SK-N-MC (cell line): ENCODE results near the gene GRM5.
A peak's percentile ranks its signal among the peaks of the same experiment; 100 is the strongest.
"Not testable (repeated sequence)": the region's sequence is repeated elsewhere in the genome, so short reads cannot be mapped to it uniquely, and the experiment has no call there.

Experiments used
- DNase-seq: peaks from one replicate; pipeline ENCODE4 v3.0.0-alpha.2; 2011; ENCODE audit warnings: low read depth, low spot score
- H3K27ac ChIP-seq: fragments of 200-600 bp; sonication (generic); 2 replicates; pipeline ENCODE4 v1.5.1; 2016; ENCODE audit warnings: mixed run types
- H3K36me3 ChIP-seq: fragments of 200-600 bp; sonication (generic); 2 replicates; pipeline ENCODE4 v1.6.1; 2017; ENCODE audit warnings: antibody characterized with exemption, low read length, mixed read lengths; ENCODE audit not compliant: insufficient read depth
- H3K4me3 ChIP-seq: fragments of 200-600 bp; sonication (generic); 2 replicates; pipeline ENCODE4 v1.5.1; 2016
- H3K9ac ChIP-seq: fragments of 200-600 bp; sonication (generic); 2 replicates; pipeline ENCODE4 v1.8.0; 2017; ENCODE audit warnings: mixed run types, mixed read lengths; ENCODE audit not compliant: insufficient read length
- H3K9me3 ChIP-seq: fragments of 200-600 bp; sonication (generic); 2 replicates; pipeline ENCODE4 v1.6.1; 2017; ENCODE audit warnings: low read depth, mild to moderate bottlenecking, antibody characterized with exemption, low read length, moderate library complexity, mixed read lengths
- EZH2 ChIP-seq: fragments of 200-600 bp; sonication (generic); IDR thresholded peaks from one replicate; pipeline ENCODE4 v1.6.1; 2017; ENCODE audit warnings: antibody characterized with exemption
- FOXP2 ChIP-seq: optimal IDR thresholded peaks from 2 replicates; pipeline ENCODE3; 2011; ENCODE audit warnings: mild to moderate bottlenecking, moderate library complexity; ENCODE audit not compliant: insufficient read depth; ENCODE audit errors: extremely low read length, control extremely low read depth
- POLR2AphosphoS5 ChIP-seq: IDR thresholded peaks from 2 replicates; pipeline ENCODE4 v1.6.1; 2012; ENCODE audit warnings: mild to moderate bottlenecking, low read depth, low read length, borderline replicate concordance

Gene GRM5

GRCh38 chr11:89052220-89052619, 13.6 kb downstream of the GRM5 start:
- TF ChIP-seq FOXP2 (no peak), EZH2 (no peak), POLR2AphosphoS5 (no peak)
- Histone ChIP-seq H3K9ac (no peak overlapping the region), H3K4me3 (no peak overlapping the region), H3K36me3 (no peaks in the 10 kb centered on the region), H3K9me3 (no peaks in the 10 kb centered on the region), H3K27ac (no peak overlapping the region)
- DNase-seq = no peak

GRCh38 chr11:89047159-89047558, 18.6 kb downstream of the GRM5 start:
- H3K36me3 ChIP-seq, H3K9me3 ChIP-seq, H3K27ac ChIP-seq, H3K9ac ChIP-seq, H3K4me3 ChIP-seq, DNase-seq: not testable (repeated sequence)

- not testable (repeated sequence) for H3K27ac ChIP-seq, H3K9me3 ChIP-seq, H3K36me3 ChIP-seq, H3K4me3 ChIP-seq, H3K9ac ChIP-seq, DNase-seq
These were observed 21.8 kb downstream of the GRM5 start for GRCh38 chr11:89043861-89044588.

GRCh38 chr11:89029671-89030070, 36.1 kb downstream of the GRM5 start:
- H3K4me3 ChIP-seq, H3K27ac ChIP-seq, H3K9ac ChIP-seq, DNase-seq, H3K36me3 ChIP-seq, H3K9me3 ChIP-seq: not testable (repeated sequence)

GRCh38 chr11:89021339-89021738, 44.4 kb downstream of the GRM5 start:
- no peak overlapping the region for H3K4me3 ChIP-seq
- H3K9ac ChIP-seq = no peak overlapping the region
- H3K27ac ChIP-seq = no peak overlapping the region
- DNase-seq = no peak
- H3K36me3 ChIP-seq = no peaks in the 10 kb centered on the region
- H3K9me3 ChIP-seq = no peaks in the 10 kb centered on the region
- no peak for TF ChIP-seq EZH2
- no peak for TF ChIP-seq FOXP2
- no peak for TF ChIP-seq POLR2AphosphoS5

GRCh38 chr11:89019827-89020547, 45.8 kb downstream of the GRM5 start:
- not testable (repeated sequence) for H3K4me3 ChIP-seq, H3K9ac ChIP-seq, H3K27ac ChIP-seq, H3K36me3 ChIP-seq, DNase-seq, H3K9me3 ChIP-seq

- Histone ChIP-seq H3K27ac (no peak overlapping the region), H3K4me3 (no peak overlapping the region), H3K9ac (no peak overlapping the region), H3K9me3 (no peaks in the 10 kb centered on the region), H3K36me3 (no peaks in the 10 kb centered on the region)
- TF ChIP-seq FOXP2 (no peak), EZH2 (no peak), POLR2AphosphoS5 (no peak)
- no peak for DNase-seq
These were observed 49.6 kb downstream of the GRM5 start for GRCh38 chr11:89016214-89016613.

DNA sequence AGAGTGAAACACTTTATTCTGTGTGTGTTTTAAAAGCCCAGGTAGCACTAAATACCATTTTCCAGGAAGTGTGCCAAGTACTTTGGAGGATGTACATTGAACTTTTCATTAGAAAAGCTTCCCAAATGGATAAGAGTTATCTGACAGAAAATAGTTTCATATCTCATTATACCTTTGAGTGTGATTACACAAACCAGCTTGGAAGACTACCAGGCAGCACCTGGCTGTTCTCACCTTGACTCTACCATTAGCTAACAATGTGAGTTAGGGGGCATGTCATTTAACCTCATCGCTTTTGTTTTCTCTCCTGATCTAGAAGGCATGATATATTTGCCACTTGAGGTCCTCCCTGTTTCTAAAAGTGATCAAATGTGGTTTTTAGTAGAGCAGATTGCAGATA, 50.2 kb downstream of the GRM5 start:
- no peak for DNase-seq
- H3K9ac ChIP-seq = no peak overlapping the region
- no peaks in the 10 kb centered on the region for H3K36me3 ChIP-seq
- H3K27ac ChIP-seq = no peak overlapping the region
- no peak for TF ChIP-seq POLR2AphosphoS5
- TF ChIP-seq FOXP2 = no peak
- TF ChIP-seq EZH2 = no peak
- H3K9me3 ChIP-seq = no peaks in the 10 kb centered on the region
- no peak overlapping the region for H3K4me3 ChIP-seq

DNA sequence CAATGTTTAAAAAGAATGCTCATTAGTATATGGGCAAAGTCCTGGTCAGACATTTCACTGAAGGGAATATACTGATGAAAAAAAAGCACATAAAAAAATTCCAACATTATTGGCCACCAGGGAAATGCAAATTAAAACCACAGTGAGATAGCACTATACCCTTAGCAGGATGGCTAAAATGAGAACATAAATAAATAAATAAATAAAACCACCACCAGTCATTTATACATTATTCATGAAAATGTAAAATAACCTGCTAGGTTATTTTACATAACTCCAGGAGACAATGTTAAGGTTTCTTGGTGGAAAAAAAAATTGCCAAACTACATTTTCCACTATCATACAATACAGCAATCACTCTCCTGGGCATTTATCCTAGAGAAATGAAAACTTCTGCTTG, 64.9 kb downstream of the GRM5 start:
- not testable (repeated sequence) for DNase-seq, H3K36me3 ChIP-seq

More for the DNA sequence above, 64.9 kb downstream of the GRM5 start:
- H3K9ac ChIP-seq, H3K9me3 ChIP-seq, H3K4me3 ChIP-seq: not testable (repeated sequence)
- H3K27ac ChIP-seq = 0 out of 2 replicates have a peak overlapping the region, but pooled peaks have one; percentile 69
